ENCODE measurements around the gene IFI6. TPM values are rescaled to one million over a fixed set of nuclear protein-coding genes. Genes with fewer than 3 reads are reported as not detected.

Gene IFI6
- total and polyA plus RNA-seq, 2 of the 4 experiments (the other 2 are of a cell fraction), result 7.3 to 16.8 TPM

- H3K23ac ChIP-seq (ENCODE audit: low read depth, low read length), result no peak overlapping the region
- no peaks in the 10 kb centered on the region for H3K36me3 ChIP-seq (ENCODE audit: control insufficient read depth, insufficient read depth, low read length)
- H3K4me3 ChIP-seq (ENCODE audit: insufficient read depth, low read depth, low read length), result no peak overlapping the region
- H3K9me1 ChIP-seq (ENCODE audit: insufficient read depth, low read length), result peaks cover 9% of the 10 kb centered on the region
- H3K9ac ChIP-seq (ENCODE audit: low read depth, low read length), result no peak overlapping the region
- H3K27me3 ChIP-seq (ENCODE audit: control insufficient read depth, insufficient read depth, low read length), result no peaks in the 10 kb centered on the region
- no peak overlapping the region for H4K91ac ChIP-seq (ENCODE audit: insufficient read depth, low read depth, low read length)
- intact Hi-C loops (cut with micrococcal nuclease), result no loop called here
- CTCF ChIA-PET, result interaction anchor here (0.5 to 0.6 kb wide), 2 partner anchors 43 to 260 kb away, joined by 3 to 5 read pairs; no protein-coding TSS in a partner anchor
- POLR2A ChIA-PET (ENCODE audit: unreplicated experiment), result no interaction called here
- H3K4me1 ChIP-seq (ENCODE audit: control insufficient read depth, insufficient read depth, low read length), result peaks cover 12% of the 10 kb centered on the region
- dilution Hi-C loops (cut with HindIII; ENCODE audit: low sequenced_read_pairs, unreplicated experiment), result no loop called here
- peak overlapping the region in 1 of 2 experiments; percentile 6; a peak in 1 of 4 replicates for H4K8ac ChIP-seq (ENCODE audit: low read depth in 2 of 2, low read length in 2 of 2)
- no peaks in the 10 kb centered on the region for H4K20me1 ChIP-seq (ENCODE audit: insufficient read depth, low read length)
- ATAC-seq (ENCODE audit: low read depth) (peak; percentile 38), DNase-seq (peak; percentile 77)
- H2BK20ac ChIP-seq (ENCODE audit: low read depth, low read length), result no peak overlapping the region
- H3K14ac ChIP-seq (replicated peaks; ENCODE audit: low read depth, low read length), result no peak overlapping the region
- H2AK5ac ChIP-seq (ENCODE audit: low read depth, low read length), result no peak overlapping the region
- no peaks in the 10 kb centered on the region for H3K9me3 ChIP-seq (ENCODE audit: control insufficient read depth, insufficient read depth, low read length)
- BruUV-seq (replicated peaks), result no TSS peak
- H2AFZ ChIP-seq (replicated peaks; ENCODE audit: low read length, poor library complexity), result peak overlapping the region; percentile 58
- 76% methylated on average over 3 of the region's 7 CpGs; no CpG with 5 or more reads in 1 of the 2 experiments for WGBS, 2 experiments (ENCODE audit: extremely low coverage in 2 of 2, insufficient read length in 1 of 2)
- no peak overlapping the region for H3K27ac ChIP-seq (ENCODE audit: insufficient read depth, low read length)
- no peak overlapping the region for H4K5ac ChIP-seq (ENCODE audit: low read depth, low read length)
- in situ Hi-C loops (cut with MboI; ENCODE audit: low sequenced_read_pairs), result no loop called here
- H2BK120ac ChIP-seq (ENCODE audit: low read depth, low read length), result no peak overlapping the region; the same call in 1 of the 2 replicates
- TF ChIP-seq RCOR1 (IDR thresholded peaks at IDR 0.05; ENCODE audit: insufficient replicate concordance, low read length), result peak; percentile 87
- no peak for TF ChIP-seq CEBPB (IDR thresholded peaks at IDR 0.05; ENCODE audit: low read depth, low read length)
- no peak for TF ChIP-seq USF2 (IDR thresholded peaks at IDR 0.05; ENCODE audit: low read depth, low read length)
- no peak overlapping the region for H3K4ac ChIP-seq (ENCODE audit: low read depth, low read length)
- no peak overlapping the region for H3K18ac ChIP-seq (ENCODE audit: low read depth, low read length)
- H3K79me1 ChIP-seq (ENCODE audit: low read depth in 1 of 2, low read length in 2 of 2), result no peaks in the 10 kb centered on the region
- peak overlapping the region; percentile 51 for H2AK9ac ChIP-seq (replicated peaks; ENCODE audit: low read depth, low read length, poor library complexity)
- H2BK15ac ChIP-seq (ENCODE audit: low read depth, low read length), result no peak overlapping the region
- no peak overlapping the region for H3K4me2 ChIP-seq (ENCODE audit: low read depth, low read length)
- no peak overlapping the region for H3K56ac ChIP-seq (ENCODE audit: extremely low read depth, insufficient read depth, low read length)
- no peak overlapping the region for H2BK5ac ChIP-seq (ENCODE audit: low read depth, low read length, poor library complexity, severe bottlenecking)
These were observed 15.7 kb downstream of the IFI6 start for GRCh38 chr1:27656157-27656893.
